Mucosa of rectum (tissue), 2 donors: ENCODE data around the gene MEG3.

ENCODE experiments used
- H3K27ac ChIP-seq, 2 donors: one replicate each; pipeline ENCODE4 v1.7.0; 2013; ENCODE audit warnings: inconsistent platforms in 2 of 2, low read depth in 2 of 2, low read length in 2 of 2
- H3K27me3 ChIP-seq, 2 donors: one replicate each; pipeline ENCODE4 v1.7.0; 2013; ENCODE audit warnings: low read length in 2 of 2; ENCODE audit not compliant: control insufficient read depth in 2 of 2, insufficient read depth in 2 of 2
- H3K36me3 ChIP-seq, 2 donors: one replicate each; pipeline ENCODE4 v1.7.0; 2013; ENCODE audit warnings: low read length in 2 of 2; ENCODE audit not compliant: control insufficient read depth in 2 of 2, insufficient read depth in 2 of 2
- H3K4me1 ChIP-seq, 2 donors: one replicate each; pipeline ENCODE4 v1.7.0; 2013; ENCODE audit warnings: low read length in 2 of 2, mild to moderate bottlenecking in 1 of 2; ENCODE audit not compliant: control insufficient read depth in 2 of 2, insufficient read depth in 2 of 2
- H3K4me3 ChIP-seq, 2 donors: one replicate each; pipeline ENCODE4 v1.7.0; 2013; ENCODE audit warnings: low read length in 2 of 2
- H3K9ac ChIP-seq, 2 donors: one replicate each; pipeline ENCODE4 v1.7.0; 2013; ENCODE audit warnings: low read length in 2 of 2, low read depth in 1 of 2, mild to moderate bottlenecking in 1 of 2
- H3K9me3 ChIP-seq, 2 donors: one replicate each; pipeline ENCODE4 v1.7.0; 2013; ENCODE audit warnings: low read length in 2 of 2; ENCODE audit not compliant: control insufficient read depth in 2 of 2
- donor health status: healthy.
- donor health status: Normal muscosa, but diverticular disease.

The MEG3 gene

GRCh38 chr14:100803226-100803625 is 22.7 kb upstream of the MEG3 start:
- Histone ChIP-seq H3K27me3 (no peaks in the 10 kb centered on the region), H3K36me3 (no peaks in the 10 kb centered on the region), H3K9ac (no peak overlapping the region), H3K9me3 (peaks cover 0 to under 1% of the 10 kb centered on the region in 2 donors), H3K4me3 (no peak overlapping the region), H3K27ac (no peak overlapping the region), H3K4me1 (no peaks in the 10 kb centered on the region)

DNA sequence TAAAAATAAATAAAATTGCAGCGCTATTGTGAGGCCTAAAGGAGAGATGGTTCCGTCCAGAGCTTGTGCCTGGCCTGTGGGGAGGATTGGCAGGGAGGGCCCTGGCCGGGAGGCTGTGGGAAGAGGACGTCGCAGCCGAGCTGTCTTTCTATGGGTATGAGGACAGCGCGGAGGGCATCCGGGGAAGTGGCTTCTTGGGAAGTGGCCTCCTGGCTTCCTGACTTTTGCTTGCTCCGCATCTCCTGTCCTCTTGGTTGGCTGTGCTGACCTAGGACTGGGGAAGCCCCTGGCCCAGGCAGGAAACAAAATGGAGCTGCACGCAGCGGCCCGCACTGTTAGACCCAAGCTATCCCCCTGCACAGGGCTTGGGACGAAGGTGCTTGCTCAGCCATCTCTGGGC is 22.2 kb upstream of the MEG3 start:
- Histone ChIP-seq H3K9ac (no peak overlapping the region), H3K4me1 (no peaks in the 10 kb centered on the region), H3K36me3 (no peaks in the 10 kb centered on the region), H3K27ac (no peak overlapping the region), H3K4me3 (no peak overlapping the region), H3K27me3 (no peaks in the 10 kb centered on the region), H3K9me3 (peaks cover 0 to 5% of the 10 kb centered on the region in 2 donors)

DNA sequence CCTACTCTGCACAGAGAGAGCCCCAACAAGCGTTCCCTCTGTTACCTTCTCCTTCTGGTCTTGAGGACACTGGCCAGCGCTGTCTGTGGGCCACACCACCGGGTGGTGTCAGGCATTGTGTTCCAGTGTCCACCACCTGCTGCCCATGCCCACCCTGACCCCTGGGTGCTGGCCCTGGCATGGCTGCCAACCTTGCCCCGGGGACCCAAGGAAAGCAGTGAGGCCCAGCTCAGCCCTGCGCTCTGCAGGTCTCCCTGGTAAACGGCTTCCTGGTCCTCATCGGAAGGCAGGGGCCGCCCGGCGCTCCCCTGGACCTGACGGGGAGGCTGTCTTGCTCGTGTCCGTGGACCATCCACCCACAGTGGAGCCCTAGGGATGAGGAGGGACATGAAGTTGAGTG is 21.8 kb upstream of the MEG3 start:
- Histone ChIP-seq H3K36me3 (no peaks in the 10 kb centered on the region), H3K27me3 (no peaks in the 10 kb centered on the region), H3K4me1 (no peaks in the 10 kb centered on the region), H3K9me3 (peaks cover 0 to 5% of the 10 kb centered on the region in 2 donors), H3K4me3 (no peak overlapping the region), H3K27ac (no peak overlapping the region), H3K9ac (no peak overlapping the region)

DNA sequence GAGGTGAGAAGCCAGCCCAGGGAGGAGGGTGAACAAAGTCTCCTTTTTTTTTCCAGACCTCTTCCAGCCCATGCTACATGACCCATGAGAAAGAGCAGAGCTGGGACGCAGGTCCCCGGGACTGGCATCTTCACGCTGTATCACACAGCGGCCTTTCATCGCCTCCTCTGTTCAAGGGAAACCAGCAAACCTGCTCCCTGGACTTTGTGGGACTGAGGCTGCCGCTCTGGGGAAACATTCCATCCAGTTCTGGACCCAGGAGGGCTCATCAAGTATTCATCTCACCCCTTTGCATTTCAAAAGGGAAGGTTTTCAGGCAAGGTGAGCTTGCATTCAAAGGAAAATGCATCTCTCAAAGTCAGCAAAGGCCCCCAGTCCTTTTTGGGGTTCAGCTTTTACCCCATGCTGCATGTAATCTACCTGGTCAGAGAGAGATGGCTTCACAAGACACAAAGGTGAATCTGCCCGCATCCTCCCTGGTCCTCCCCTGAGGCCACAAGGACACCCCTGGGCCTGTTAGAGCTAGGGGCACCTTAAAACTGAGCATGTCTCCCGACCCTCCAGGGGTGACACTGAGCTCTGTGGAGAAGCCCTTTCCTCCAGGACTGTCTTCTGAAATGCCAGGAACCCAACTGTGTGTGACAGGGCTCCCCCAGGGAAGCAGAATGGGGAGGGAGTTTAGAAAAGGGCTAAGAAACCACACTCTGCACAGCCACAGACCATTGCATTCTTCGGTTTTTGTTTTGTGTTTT is 21.2 kb upstream of the MEG3 start:
- H3K4me1 ChIP-seq: no peaks in the 10 kb centered on the region
- no peak overlapping the region for H3K9ac ChIP-seq
- no peak overlapping the region for H3K4me3 ChIP-seq
- no peaks in the 10 kb centered on the region for H3K36me3 ChIP-seq
- H3K9me3 ChIP-seq: peaks cover 0 to 8% of the 10 kb centered on the region in 2 donors
- H3K27ac ChIP-seq: no peak overlapping the region
- H3K27me3 ChIP-seq: no peaks in the 10 kb centered on the region

GRCh38 chr14:100806386-100806785 is 19.5 kb upstream of the MEG3 start:
- no peak overlapping the region for H3K4me3 ChIP-seq
- H3K9me3 ChIP-seq: peaks cover 4 to 14% of the 10 kb centered on the region in 2 donors
- no peak overlapping the region for H3K27ac ChIP-seq
- H3K9ac ChIP-seq: no peak overlapping the region
- H3K4me1 ChIP-seq: no peaks in the 10 kb centered on the region
- H3K27me3 ChIP-seq: no peaks in the 10 kb centered on the region
- H3K36me3 ChIP-seq: no peaks in the 10 kb centered on the region

DNA sequence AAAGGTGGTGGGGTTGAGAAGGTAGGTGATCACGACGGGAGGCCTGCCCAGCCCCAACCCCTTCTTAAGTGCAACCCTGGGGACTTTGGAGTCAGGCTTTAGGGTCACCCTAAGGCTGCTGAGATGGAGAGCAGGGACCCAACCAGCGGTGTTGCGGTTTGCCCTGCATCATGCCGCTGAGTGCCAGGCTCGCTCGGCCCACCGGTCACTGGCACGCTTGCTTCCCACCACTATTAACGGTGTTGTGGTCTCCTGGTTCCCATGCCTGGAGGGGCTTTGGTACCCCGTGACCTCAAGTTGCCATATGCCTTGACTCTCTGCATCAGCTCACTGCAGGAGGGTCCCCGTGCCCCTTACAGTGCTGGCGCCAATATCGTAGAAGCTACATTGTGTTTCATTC is 18.4 kb upstream of the MEG3 start:
- Histone ChIP-seq H3K9me3 (peaks cover 4 to 16% of the 10 kb centered on the region in 2 donors), H3K27me3 (no peaks in the 10 kb centered on the region), H3K4me1 (no peaks in the 10 kb centered on the region), H3K27ac (no peak overlapping the region), H3K9ac (no peak overlapping the region), H3K36me3 (no peaks in the 10 kb centered on the region), H3K4me3 (no peak overlapping the region)

DNA sequence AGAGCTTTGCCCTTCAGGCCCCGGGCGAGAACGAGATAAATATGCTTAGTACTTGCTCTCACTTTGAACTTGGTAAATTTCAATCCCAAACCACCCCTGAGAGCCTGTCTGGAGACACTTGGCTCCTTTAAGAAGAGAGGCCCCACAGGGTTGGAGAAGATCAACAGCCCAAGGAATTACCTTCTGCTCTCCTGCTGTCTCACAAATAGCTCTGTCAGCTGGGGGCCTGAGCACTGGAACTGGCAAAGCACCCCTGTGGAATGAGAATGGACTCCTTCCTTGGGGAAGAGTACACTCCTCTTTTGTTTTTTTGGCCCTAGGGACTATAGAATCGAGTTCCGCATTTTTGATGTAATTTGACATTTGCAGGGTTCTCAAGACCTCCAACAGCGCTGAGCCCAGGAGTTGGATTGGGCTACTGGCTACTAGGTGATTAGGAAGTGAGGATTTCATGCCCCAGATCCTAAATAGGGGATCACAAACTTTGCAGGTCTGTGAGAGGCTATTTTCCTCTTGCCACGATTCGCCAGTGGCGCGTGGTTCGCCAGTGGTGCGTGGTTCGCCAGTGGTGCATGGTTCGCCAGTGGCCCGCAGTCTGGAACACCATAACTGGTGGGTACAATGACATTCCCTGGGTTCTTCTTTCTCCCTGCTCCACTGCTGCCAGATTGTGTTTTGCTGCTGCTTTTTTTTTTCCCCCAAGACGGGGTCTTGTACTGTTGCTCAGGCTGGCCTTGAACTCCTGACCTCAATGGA is 17.8 kb upstream of the MEG3 start:
- Histone ChIP-seq H3K36me3 (no peaks in the 10 kb centered on the region), H3K9me3 (peaks cover 4 to 16% of the 10 kb centered on the region in 2 donors), H3K4me1 (no peaks in the 10 kb centered on the region), H3K27ac (no peak overlapping the region), H3K9ac (no peak overlapping the region), H3K27me3 (no peaks in the 10 kb centered on the region), H3K4me3 (no peak overlapping the region)

GRCh38 chr14:100810435-100810834 is 15.5 kb upstream of the MEG3 start:
- H3K9me3 ChIP-seq: peaks cover 4 to 16% of the 10 kb centered on the region in 2 donors
- no peaks in the 10 kb centered on the region for H3K27me3 ChIP-seq
- no peaks in the 10 kb centered on the region for H3K4me1 ChIP-seq
- H3K4me3 ChIP-seq: no peak overlapping the region
- no peak overlapping the region for H3K27ac ChIP-seq
- H3K36me3 ChIP-seq: no peaks in the 10 kb centered on the region
- no peak overlapping the region for H3K9ac ChIP-seq

GRCh38 chr14:100810861-100811461 is 15.0 kb upstream of the MEG3 start:
- Histone ChIP-seq H3K4me3 (no peak overlapping the region), H3K27ac (no peak overlapping the region), H3K9ac (no peak overlapping the region), H3K36me3 (no peaks in the 10 kb centered on the region), H3K4me1 (no peaks in the 10 kb centered on the region), H3K9me3 (peaks cover 4 to 16% of the 10 kb centered on the region in 2 donors), H3K27me3 (no peaks in the 10 kb centered on the region)

- Histone ChIP-seq H3K27ac (no peak overlapping the region), H3K4me3 (no peak overlapping the region), H3K27me3 (no peaks in the 10 kb centered on the region), H3K4me1 (no peaks in the 10 kb centered on the region), H3K9ac (no peak overlapping the region), H3K36me3 (no peaks in the 10 kb centered on the region), H3K9me3 (peaks cover 4 to 15% of the 10 kb centered on the region in 2 donors)
Measured at GRCh38 chr14:100813291-100813690, 12.6 kb upstream of the MEG3 start.
